22Rv1 (cell line): ENCODE data around the gene PSMG3.

Source experiments
- ZFX ChIP-seq: fragments of 450-650 bp; IDR thresholded peaks from 2 replicates; pipeline ENCODE4 v1.6.1; 2017; ENCODE audit warnings: antibody characterized with exemption, borderline replicate concordance
- TF ChIP-seq, protein P1 (sequence below): fragments of 450-650 bp; IDR thresholded peaks from 2 replicates; pipeline ENCODE4 v1.5.1; 2017; ENCODE audit warnings: mild to moderate bottlenecking

DNA sequence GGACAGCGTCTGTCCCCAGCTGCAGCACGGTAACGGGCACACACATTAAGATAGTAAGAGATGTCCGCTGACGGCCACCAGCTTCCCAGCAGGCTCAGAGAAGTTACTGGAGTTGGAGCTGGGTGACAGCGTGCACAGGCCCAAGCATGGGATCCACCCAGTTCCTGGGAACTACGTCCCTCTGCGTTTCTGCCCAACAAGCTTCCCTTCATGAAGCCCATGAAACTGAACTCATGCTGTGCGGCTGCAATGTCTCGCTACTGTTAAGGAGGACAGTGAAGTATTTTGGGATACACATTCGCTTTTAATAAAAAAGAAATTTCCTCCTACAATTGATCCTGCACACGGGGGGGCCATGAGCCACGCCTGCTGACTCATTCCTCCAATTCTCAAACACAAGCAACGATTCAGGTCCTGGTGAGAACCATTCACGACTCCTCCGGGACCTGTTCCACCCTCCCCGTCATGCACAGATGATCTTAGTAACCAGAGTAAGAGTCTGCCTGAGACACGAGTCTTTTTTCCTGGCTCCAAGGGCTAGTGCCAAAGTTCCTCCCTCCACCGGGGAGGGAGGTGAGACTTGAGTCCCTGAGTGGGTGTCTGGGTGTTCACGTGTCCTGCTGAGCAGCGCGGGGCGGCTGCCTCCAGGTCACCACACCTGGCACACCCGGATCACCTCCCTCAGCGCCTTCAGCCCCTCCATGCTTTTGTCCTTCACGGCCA lies 2.6 kb downstream of the PSMG3 start:
- TF ChIP-seq, protein P1, sequence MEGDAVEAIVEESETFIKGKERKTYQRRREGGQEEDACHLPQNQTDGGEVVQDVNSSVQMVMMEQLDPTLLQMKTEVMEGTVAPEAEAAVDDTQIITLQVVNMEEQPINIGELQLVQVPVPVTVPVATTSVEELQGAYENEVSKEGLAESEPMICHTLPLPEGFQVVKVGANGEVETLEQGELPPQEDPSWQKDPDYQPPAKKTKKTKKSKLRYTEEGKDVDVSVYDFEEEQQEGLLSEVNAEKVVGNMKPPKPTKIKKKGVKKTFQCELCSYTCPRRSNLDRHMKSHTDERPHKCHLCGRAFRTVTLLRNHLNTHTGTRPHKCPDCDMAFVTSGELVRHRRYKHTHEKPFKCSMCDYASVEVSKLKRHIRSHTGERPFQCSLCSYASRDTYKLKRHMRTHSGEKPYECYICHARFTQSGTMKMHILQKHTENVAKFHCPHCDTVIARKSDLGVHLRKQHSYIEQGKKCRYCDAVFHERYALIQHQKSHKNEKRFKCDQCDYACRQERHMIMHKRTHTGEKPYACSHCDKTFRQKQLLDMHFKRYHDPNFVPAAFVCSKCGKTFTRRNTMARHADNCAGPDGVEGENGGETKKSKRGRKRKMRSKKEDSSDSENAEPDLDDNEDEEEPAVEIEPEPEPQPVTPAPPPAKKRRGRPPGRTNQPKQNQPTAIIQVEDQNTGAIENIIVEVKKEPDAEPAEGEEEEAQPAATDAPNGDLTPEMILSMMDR: no peak
- TF ChIP-seq ZFX: no peak
